ENCODE results near the gene HTR4.

DNA sequence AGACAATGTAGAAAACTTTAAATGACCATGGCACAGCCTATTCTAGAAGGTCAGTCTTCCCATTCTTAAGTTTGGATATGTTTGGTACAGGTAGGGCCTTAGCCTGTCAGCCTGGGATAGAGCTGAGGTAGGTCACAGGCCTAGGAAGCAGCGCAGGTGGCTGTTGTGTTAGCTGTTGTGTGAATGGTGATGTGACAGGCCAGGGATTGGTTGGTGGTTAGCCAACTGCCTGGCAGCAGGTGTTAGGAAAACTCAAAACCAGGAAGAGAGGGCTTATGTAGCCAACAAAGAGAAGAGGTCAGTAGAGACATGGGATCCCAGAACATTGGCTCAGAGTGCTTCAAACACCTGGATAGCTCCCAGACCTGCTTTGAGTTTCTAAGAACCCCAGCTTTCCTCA lies 186.4 kb downstream of the HTR4 start:
- TF ChIP-seq, protein P1, sequence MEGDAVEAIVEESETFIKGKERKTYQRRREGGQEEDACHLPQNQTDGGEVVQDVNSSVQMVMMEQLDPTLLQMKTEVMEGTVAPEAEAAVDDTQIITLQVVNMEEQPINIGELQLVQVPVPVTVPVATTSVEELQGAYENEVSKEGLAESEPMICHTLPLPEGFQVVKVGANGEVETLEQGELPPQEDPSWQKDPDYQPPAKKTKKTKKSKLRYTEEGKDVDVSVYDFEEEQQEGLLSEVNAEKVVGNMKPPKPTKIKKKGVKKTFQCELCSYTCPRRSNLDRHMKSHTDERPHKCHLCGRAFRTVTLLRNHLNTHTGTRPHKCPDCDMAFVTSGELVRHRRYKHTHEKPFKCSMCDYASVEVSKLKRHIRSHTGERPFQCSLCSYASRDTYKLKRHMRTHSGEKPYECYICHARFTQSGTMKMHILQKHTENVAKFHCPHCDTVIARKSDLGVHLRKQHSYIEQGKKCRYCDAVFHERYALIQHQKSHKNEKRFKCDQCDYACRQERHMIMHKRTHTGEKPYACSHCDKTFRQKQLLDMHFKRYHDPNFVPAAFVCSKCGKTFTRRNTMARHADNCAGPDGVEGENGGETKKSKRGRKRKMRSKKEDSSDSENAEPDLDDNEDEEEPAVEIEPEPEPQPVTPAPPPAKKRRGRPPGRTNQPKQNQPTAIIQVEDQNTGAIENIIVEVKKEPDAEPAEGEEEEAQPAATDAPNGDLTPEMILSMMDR (IDR thresholded peaks at IDR 0.05): no peak
- TF ChIP-seq POLR2A (IDR thresholded peaks at IDR 0.05) (no peak), POLR2AphosphoS5 (IDR thresholded peaks at IDR 0.05) (no peak)
